Measurements from ENCODE around the gene GRK1. TPM values are rescaled to one million over a fixed set of nuclear protein-coding genes. Genes with fewer than 3 reads are reported as not detected.

GRK1 gene
- total and polyA plus RNA-seq, 2 of the 4 experiments (the other 2 are of a cell fraction) = not detected

- Histone ChIP-seq H3K36me3 (ENCODE audit: control insufficient read depth, insufficient read depth, low read length) (no peaks in the 10 kb centered on the region), H3K4me1 (ENCODE audit: control insufficient read depth, insufficient read depth, low read length) (no peaks in the 10 kb centered on the region), H3K56ac (ENCODE audit: extremely low read depth, insufficient read depth, low read length) (no peak overlapping the region), H3K27ac (ENCODE audit: insufficient read depth, low read length) (no peak overlapping the region), H3K14ac (replicated peaks; ENCODE audit: low read depth, low read length) (no peak overlapping the region), H4K91ac (ENCODE audit: insufficient read depth, low read depth, low read length) (no peak overlapping the region), H4K5ac (ENCODE audit: low read depth, low read length) (no peak overlapping the region), H4K20me1 (ENCODE audit: insufficient read depth, low read length) (peaks cover 4% of the 10 kb centered on the region; the same call in 1 of the 2 replicates), H2BK20ac (ENCODE audit: low read depth, low read length) (no peak overlapping the region), H2AFZ (replicated peaks; ENCODE audit: low read length, poor library complexity) (no peak overlapping the region), H2BK120ac (ENCODE audit: low read depth, low read length) (no peak overlapping the region), H3K9me1 (ENCODE audit: insufficient read depth, low read length) (0 out of 2 replicates have a peak, but pooled peaks cover 5% of the 10 kb centered on the region), H3K18ac (ENCODE audit: low read depth, low read length) (no peak overlapping the region), H2AK9ac (replicated peaks; ENCODE audit: low read depth, low read length, poor library complexity) (no peak overlapping the region), H3K23ac (ENCODE audit: low read depth, low read length) (no peak overlapping the region), H3K79me1 (ENCODE audit: low read depth in 1 of 2, low read length in 2 of 2) (no peaks in the 10 kb centered on the region), H3K9me3 (ENCODE audit: control insufficient read depth, insufficient read depth, low read length) (no peaks in the 10 kb centered on the region), H3K9ac (ENCODE audit: low read depth, low read length) (no peak overlapping the region), H4K8ac (ENCODE audit: low read depth in 2 of 2, low read length in 2 of 2) (no peak overlapping the region), H3K4me2 (ENCODE audit: low read depth, low read length) (no peak overlapping the region), H2BK5ac (ENCODE audit: low read depth, low read length, poor library complexity, severe bottlenecking) (no peak overlapping the region), H3K4ac (ENCODE audit: low read depth, low read length) (no peak overlapping the region), H2BK15ac (ENCODE audit: low read depth, low read length) (no peak overlapping the region), H3K27me3 (ENCODE audit: control insufficient read depth, insufficient read depth, low read length) (peaks cover 20% of the 10 kb centered on the region), H2AK5ac (ENCODE audit: low read depth, low read length) (no peak overlapping the region), H3K4me3 (ENCODE audit: insufficient read depth, low read depth, low read length) (no peak overlapping the region)
- intact Hi-C loops (cut with micrococcal nuclease) (no loop called here), dilution Hi-C loops (cut with HindIII; ENCODE audit: low sequenced_read_pairs, unreplicated experiment) (no loop called here), in situ Hi-C loops (cut with MboI; ENCODE audit: low sequenced_read_pairs) (no loop called here)
- ATAC-seq (ENCODE audit: low read depth) (no peak), DNase-seq (no peak)
- TF ChIP-seq, protein P1, sequence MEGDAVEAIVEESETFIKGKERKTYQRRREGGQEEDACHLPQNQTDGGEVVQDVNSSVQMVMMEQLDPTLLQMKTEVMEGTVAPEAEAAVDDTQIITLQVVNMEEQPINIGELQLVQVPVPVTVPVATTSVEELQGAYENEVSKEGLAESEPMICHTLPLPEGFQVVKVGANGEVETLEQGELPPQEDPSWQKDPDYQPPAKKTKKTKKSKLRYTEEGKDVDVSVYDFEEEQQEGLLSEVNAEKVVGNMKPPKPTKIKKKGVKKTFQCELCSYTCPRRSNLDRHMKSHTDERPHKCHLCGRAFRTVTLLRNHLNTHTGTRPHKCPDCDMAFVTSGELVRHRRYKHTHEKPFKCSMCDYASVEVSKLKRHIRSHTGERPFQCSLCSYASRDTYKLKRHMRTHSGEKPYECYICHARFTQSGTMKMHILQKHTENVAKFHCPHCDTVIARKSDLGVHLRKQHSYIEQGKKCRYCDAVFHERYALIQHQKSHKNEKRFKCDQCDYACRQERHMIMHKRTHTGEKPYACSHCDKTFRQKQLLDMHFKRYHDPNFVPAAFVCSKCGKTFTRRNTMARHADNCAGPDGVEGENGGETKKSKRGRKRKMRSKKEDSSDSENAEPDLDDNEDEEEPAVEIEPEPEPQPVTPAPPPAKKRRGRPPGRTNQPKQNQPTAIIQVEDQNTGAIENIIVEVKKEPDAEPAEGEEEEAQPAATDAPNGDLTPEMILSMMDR (conservative IDR thresholded peaks at IDR 0.05; ENCODE audit: low read depth, low read length) = no peak
- TF ChIP-seq SMC3 (IDR thresholded peaks at IDR 0.05; ENCODE audit: low read depth, low read length) (no peak), RCOR1 (IDR thresholded peaks at IDR 0.05; ENCODE audit: insufficient replicate concordance, low read length) (no peak), ELK1 (IDR thresholded peaks at IDR 0.05; ENCODE audit: borderline replicate concordance, low read depth, low read length) (no peak), POLR2A (IDR thresholded peaks at IDR 0.05; ENCODE audit: low read depth, low read length) (no peak), MAFK (IDR thresholded peaks at IDR 0.05; ENCODE audit: low read depth, low read length) (no peak), MAZ (IDR thresholded peaks at IDR 0.05; ENCODE audit: borderline replicate concordance, low read depth, low read length) (no peak), MXI1 (IDR thresholded peaks at IDR 0.05; ENCODE audit: borderline replicate concordance, low read depth, low read length) (no peak), NFE2L2 (IDR thresholded peaks at IDR 0.05; ENCODE audit: low read depth, low read length) (no peak), FOS (IDR thresholded peaks at IDR 0.05; ENCODE audit: low read depth, low read length) (no peak)
- TF ChIP-seq, protein P2, sequence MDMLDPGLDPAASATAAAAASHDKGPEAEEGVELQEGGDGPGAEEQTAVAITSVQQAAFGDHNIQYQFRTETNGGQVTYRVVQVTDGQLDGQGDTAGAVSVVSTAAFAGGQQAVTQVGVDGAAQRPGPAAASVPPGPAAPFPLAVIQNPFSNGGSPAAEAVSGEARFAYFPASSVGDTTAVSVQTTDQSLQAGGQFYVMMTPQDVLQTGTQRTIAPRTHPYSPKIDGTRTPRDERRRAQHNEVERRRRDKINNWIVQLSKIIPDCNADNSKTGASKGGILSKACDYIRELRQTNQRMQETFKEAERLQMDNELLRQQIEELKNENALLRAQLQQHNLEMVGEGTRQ (IDR thresholded peaks at IDR 0.05; ENCODE audit: low read depth, low read length) = no peak
- 16% methylated on average over 6 of the region's 13 CpGs; no CpG with 5 or more reads in 1 of the 2 experiments for WGBS, 2 experiments (ENCODE audit: extremely low coverage in 2 of 2, insufficient read length in 1 of 2)
- ChIA-PET CTCF (no interaction called here), POLR2A (ENCODE audit: unreplicated experiment) (no interaction called here)
- BruUV-seq (replicated peaks) = no TSS peak
Observed at GRCh38 chr13:113749507-113749906, 82.5 kb downstream of the GRK1 start.

Data from IMR-90 (cell line).